ENCODE results near the gene CRACR2A.

- TF ChIP-seq RAD21 (conservative IDR thresholded peaks at IDR 0.05) (no peak), EP300 (conservative IDR thresholded peaks at IDR 0.05; ENCODE audit: poor library complexity, severe bottlenecking) (no peak), CTCF (IDR thresholded peaks at IDR 0.05; ENCODE audit: poor library complexity, severe bottlenecking) (no peak), SMC3 (conservative IDR thresholded peaks at IDR 0.05; ENCODE audit: poor library complexity) (no peak)
Measured at GRCh38 chr12:3622822-3623690, 129.9 kb downstream of the CRACR2A start.

All from neural cell (in vitro differentiated cells).